Astrocyte (in vitro differentiated cells and primary cell): ENCODE results near the gene FAM83C. TPM values are rescaled to one million over a fixed set of nuclear protein-coding genes. Genes with fewer than 3 reads are reported as not detected.

Experiments
- DNase-seq: peaks from one replicate; pipeline ENCODE4 v3.0.0-alpha.2; 2010; ENCODE audit warnings: low read depth
- FAIRE-seq: peaks from 2 replicates; lab custom pipeline; 2011; peaks lifted over from hg19 to GRCh38; lab: Jason Lieb, UNC
- H2AFZ ChIP-seq: 2 replicates; pipeline ENCODE4 v1.6.0; 2012; ENCODE audit warnings: low read depth, low read length, inconsistent platforms
- H3K27ac ChIP-seq: 2 replicates; pipeline ENCODE4 v1.5.1; 2011; ENCODE audit warnings: low read depth, low read length, inconsistent platforms
- H3K27me3 ChIP-seq: 2 replicates; pipeline ENCODE4 v1.6.0; 2011; ENCODE audit warnings: low read length, inconsistent platforms; ENCODE audit not compliant: insufficient read depth
- H3K36me3 ChIP-seq: 2 replicates; pipeline ENCODE4 v1.5.1; 2011; ENCODE audit warnings: low read length, inconsistent platforms; ENCODE audit not compliant: insufficient read depth
- H3K4me1 ChIP-seq: 2 replicates; pipeline ENCODE4 v1.5.1; 2011; ENCODE audit warnings: low read length, inconsistent platforms; ENCODE audit not compliant: insufficient read depth
- H3K4me2 ChIP-seq: 2 replicates; pipeline ENCODE4 v1.6.0; 2012; ENCODE audit warnings: low read length, inconsistent platforms
- H3K4me3 ChIP-seq: 2 replicates; pipeline ENCODE4 v1.5.1; 2011; ENCODE audit warnings: low read depth, mild to moderate bottlenecking, low read length, inconsistent platforms; ENCODE audit not compliant: insufficient read depth
- H3K79me2 ChIP-seq: 2 replicates; pipeline ENCODE4 v1.6.0; 2012; ENCODE audit warnings: mild to moderate bottlenecking, low read length, inconsistent platforms; ENCODE audit not compliant: insufficient read depth
- H3K9ac ChIP-seq: 2 replicates; pipeline ENCODE4 v1.6.0; 2012; ENCODE audit warnings: mild to moderate bottlenecking, low read length, inconsistent platforms
- H3K9me3 ChIP-seq: 2 replicates; pipeline ENCODE4 v1.5.1; 2012; ENCODE audit warnings: low read depth, mild to moderate bottlenecking, low read length, inconsistent platforms; ENCODE audit not compliant: insufficient read depth
- H4K20me1 ChIP-seq: 2 replicates; pipeline ENCODE4 v1.6.0; 2012; ENCODE audit warnings: low read length, inconsistent platforms; ENCODE audit not compliant: insufficient read depth
- H3K27ac Mint-ChIP-seq: one replicate; pipeline ENCODE4 v1.8.0; 2021; ENCODE audit warnings: mild to moderate bottlenecking, mixed read lengths; ENCODE audit not compliant: unreplicated experiment
- H3K27me3 Mint-ChIP-seq: one replicate; pipeline ENCODE4 v1.8.0; 2021; ENCODE audit warnings: low read depth, mixed read lengths; ENCODE audit not compliant: unreplicated experiment
- H3K36me3 Mint-ChIP-seq: one replicate; pipeline ENCODE4 v1.8.0; 2021; ENCODE audit warnings: low read depth, mixed read lengths; ENCODE audit not compliant: unreplicated experiment
- H3K4me1 Mint-ChIP-seq: one replicate; pipeline ENCODE4 v1.8.0; 2021; ENCODE audit warnings: low read depth, mixed read lengths; ENCODE audit not compliant: unreplicated experiment
- H3K4me3 Mint-ChIP-seq: one replicate; pipeline ENCODE4 v1.8.0; 2021; ENCODE audit warnings: mild to moderate bottlenecking, moderate library complexity, mixed read lengths; ENCODE audit not compliant: unreplicated experiment
- H3K9me3 Mint-ChIP-seq: one replicate; pipeline ENCODE4 v1.8.0; 2021; ENCODE audit warnings: mild to moderate bottlenecking, mixed read lengths; ENCODE audit not compliant: unreplicated experiment
- EZH2 ChIP-seq: IDR thresholded peaks from 2 replicates; pipeline ENCODE4 v1.6.1; 2012; ENCODE audit warnings: mild to moderate bottlenecking, low read length, inconsistent platforms; ENCODE audit not compliant: insufficient read depth
- total RNA-seq: library from RNA; stranded (reverse); gene quantifications from 2 replicates; pipeline ENCODE4 v1.2.1, GENCODE V29; 2021
- TF ChIP-seq, protein P1 (sequence below): IDR thresholded peaks from 2 replicates; pipeline ENCODE4 v1.5.1; 2011; ENCODE audit warnings: low read depth, mild to moderate bottlenecking, inconsistent platforms, low read length, moderate library complexity; ENCODE audit not compliant: insufficient read depth

FAM83C gene
- total RNA-seq, 1 donor from 2014 or later = not detected

DNA sequence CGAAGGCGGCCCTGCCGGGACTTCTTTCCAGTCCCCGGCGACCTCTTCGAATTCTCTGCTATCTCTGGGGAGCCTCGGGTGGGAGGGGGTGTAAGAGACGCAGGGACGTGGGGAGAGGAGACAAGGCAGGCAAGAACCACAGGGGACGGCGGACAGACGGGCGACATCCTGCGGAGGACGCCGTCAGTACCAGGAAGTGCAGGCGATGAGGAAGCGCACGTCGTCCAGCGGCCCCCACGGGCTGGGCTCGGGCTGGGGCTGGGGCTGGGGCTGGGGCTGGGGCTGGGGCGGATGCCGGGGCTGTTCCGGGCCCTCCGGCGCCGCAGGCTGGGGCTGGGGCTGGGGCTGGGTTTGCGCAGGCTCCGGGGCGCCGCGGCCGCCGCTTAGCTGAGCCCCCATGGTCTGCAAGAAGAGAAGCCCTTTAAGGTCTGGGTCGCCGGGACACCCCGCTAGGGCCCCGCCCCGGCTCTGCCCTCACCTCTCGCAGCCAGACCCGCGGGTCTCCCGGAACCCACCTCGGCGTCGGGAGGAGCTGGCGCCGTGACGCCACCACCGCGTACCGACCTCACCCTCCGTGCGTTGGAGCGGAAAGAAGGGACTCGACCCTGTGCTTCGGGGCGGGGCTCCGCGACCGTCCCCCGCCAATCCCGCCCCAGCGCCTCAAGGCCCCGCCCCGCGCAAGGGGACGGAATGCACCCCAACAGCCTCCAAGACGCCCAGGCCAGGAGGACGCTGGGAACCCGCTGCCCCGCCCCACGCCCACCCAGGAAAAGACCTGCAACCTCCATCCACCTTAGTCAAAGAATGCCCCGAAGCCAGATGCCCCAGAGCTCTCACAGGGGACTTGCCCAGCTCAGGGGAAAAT lies 14.5 kb downstream of the FAM83C start, which contains the start of gene MMP24OS:
MMP24OS (minus strand) TSS at position 592 of the 865 bp plus-strand sequence; CDS start at position 399, 193 bp downstream.
- H3K27ac Mint-ChIP-seq = peak within 1 kb of the TSS; percentile 99
- Histone ChIP-seq H4K20me1 (peaks cover 29% of the 10 kb centered on the region), H3K27ac (peak within 1 kb of the TSS; percentile 91), H3K36me3 (peaks cover 22% of the 10 kb centered on the region), H3K4me3 (peak within 1 kb of the TSS; percentile 87), H3K4me1 (peaks cover 20% of the 10 kb centered on the region), H3K27me3 (no peaks in the 10 kb centered on the region), H3K4me2 (peak within 1 kb of the TSS; percentile 93), H2AFZ (peak within 1 kb of the TSS; percentile 37), H3K9ac (peak within 1 kb of the TSS; percentile 98), H3K9me3 (no peaks in the 10 kb centered on the region), H3K79me2 (peaks cover 63% of the 10 kb centered on the region)
- no peaks in the 10 kb centered on the region for H3K27me3 Mint-ChIP-seq
- peaks cover 31% of the 10 kb centered on the region for H3K36me3 Mint-ChIP-seq
- H3K4me1 Mint-ChIP-seq = peaks cover 26% of the 10 kb centered on the region
- peak within 1 kb of the TSS; percentile 95 for H3K4me3 Mint-ChIP-seq
- FAIRE-seq = no peak
- peak; percentile 73 for DNase-seq
- no peak for TF ChIP-seq EZH2
- TF ChIP-seq, protein P1, sequence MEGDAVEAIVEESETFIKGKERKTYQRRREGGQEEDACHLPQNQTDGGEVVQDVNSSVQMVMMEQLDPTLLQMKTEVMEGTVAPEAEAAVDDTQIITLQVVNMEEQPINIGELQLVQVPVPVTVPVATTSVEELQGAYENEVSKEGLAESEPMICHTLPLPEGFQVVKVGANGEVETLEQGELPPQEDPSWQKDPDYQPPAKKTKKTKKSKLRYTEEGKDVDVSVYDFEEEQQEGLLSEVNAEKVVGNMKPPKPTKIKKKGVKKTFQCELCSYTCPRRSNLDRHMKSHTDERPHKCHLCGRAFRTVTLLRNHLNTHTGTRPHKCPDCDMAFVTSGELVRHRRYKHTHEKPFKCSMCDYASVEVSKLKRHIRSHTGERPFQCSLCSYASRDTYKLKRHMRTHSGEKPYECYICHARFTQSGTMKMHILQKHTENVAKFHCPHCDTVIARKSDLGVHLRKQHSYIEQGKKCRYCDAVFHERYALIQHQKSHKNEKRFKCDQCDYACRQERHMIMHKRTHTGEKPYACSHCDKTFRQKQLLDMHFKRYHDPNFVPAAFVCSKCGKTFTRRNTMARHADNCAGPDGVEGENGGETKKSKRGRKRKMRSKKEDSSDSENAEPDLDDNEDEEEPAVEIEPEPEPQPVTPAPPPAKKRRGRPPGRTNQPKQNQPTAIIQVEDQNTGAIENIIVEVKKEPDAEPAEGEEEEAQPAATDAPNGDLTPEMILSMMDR = no peak
- H3K9me3 Mint-ChIP-seq = no peaks in the 10 kb centered on the region

DNA sequence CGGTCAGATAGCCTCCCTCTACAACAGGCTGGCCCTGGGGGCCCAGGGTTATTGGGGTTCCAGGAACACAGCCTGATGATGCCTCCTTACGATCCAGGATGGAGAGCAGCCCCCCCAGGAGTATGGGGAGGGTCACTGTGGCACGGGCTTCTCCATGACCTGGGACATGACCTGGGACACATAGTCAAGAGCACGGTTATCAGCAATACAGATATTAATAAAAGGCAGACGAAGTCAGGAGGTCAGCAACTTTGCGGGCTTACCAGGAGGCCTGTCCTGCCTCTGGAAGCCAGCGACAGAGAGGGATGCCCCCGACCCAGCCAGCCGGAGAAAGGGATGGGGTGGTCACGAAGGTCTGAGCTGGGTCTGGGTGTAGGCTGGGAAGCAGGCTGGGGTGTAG lies 15.1 kb downstream of the FAM83C start:
- H3K4me1 Mint-ChIP-seq = peaks cover 23% of the 10 kb centered on the region

More for the DNA sequence above, 15.1 kb downstream of the FAM83C start:
- Mint-ChIP-seq H3K27me3 (no peaks in the 10 kb centered on the region), H3K36me3 (peaks cover 27% of the 10 kb centered on the region), H3K4me3 (peak overlapping the region; percentile 95), H3K9me3 (no peaks in the 10 kb centered on the region), H3K27ac (peak overlapping the region; percentile 99)
- Histone ChIP-seq H3K9ac (peak overlapping the region; percentile 98), H4K20me1 (peaks cover 29% of the 10 kb centered on the region), H3K36me3 (peaks cover 22% of the 10 kb centered on the region), H3K79me2 (peaks cover 57% of the 10 kb centered on the region), H3K27me3 (no peaks in the 10 kb centered on the region), H3K9me3 (no peaks in the 10 kb centered on the region), H3K4me1 (peaks cover 17% of the 10 kb centered on the region), H2AFZ (no peak overlapping the region), H3K4me2 (peak overlapping the region; percentile 93), H3K4me3 (peak overlapping the region; percentile 87), H3K27ac (peak overlapping the region; percentile 91)
- DNase-seq (no peak), FAIRE-seq (no peak)
- TF ChIP-seq, protein P1 = no peak
- no peak for TF ChIP-seq EZH2
